AG10803 (cell line): Measurements from ENCODE around the gene RAX2.
"Not testable (repeated sequence)": the region's sequence is repeated elsewhere in the genome, so short reads cannot be mapped to it uniquely, and the experiment has no call there.

Source experiments
- DNase-seq: peaks from one replicate; pipeline ENCODE4 v3.0.0; 2010; ENCODE audit warnings: low read depth
- H3K4me3 ChIP-seq: 2 replicates; pipeline ENCODE4 v1.5.1; 2011; ENCODE audit warnings: mild to moderate bottlenecking, low read length, control low read depth
- CTCF ChIP-seq: conservative IDR thresholded peaks from 2 replicates; pipeline ENCODE4 v1.5.1; 2011; ENCODE audit warnings: mild to moderate bottlenecking, low read length, control low read depth, inconsistent platforms

Gene RAX2

GRCh38 chr19:3769494-3769893, 2.5 kb downstream of the RAX2 start:
- DNase-seq, result no peak
- H3K4me3 ChIP-seq, result no peak overlapping the region
- no peak for TF ChIP-seq CTCF

- no peak overlapping the region for H3K4me3 ChIP-seq
- no peak for TF ChIP-seq CTCF
- no peak for DNase-seq
These were observed 3.3 kb downstream of the RAX2 start for GRCh38 chr19:3768748-3769099.

- DNase-seq, result no peak
- no peak overlapping the region for H3K4me3 ChIP-seq
- TF ChIP-seq CTCF, result no peak
These were observed 3.8 kb downstream of the RAX2 start for GRCh38 chr19:3768015-3768747.

GRCh38 chr19:3767050-3767449, 5.0 kb downstream of the RAX2 start:
- H3K4me3 ChIP-seq, result no peak overlapping the region
- no peak for DNase-seq
- TF ChIP-seq CTCF, result no peak

- TF ChIP-seq CTCF, result no peak
These were observed 5.5 kb downstream of the RAX2 start for GRCh38 chr19:3766520-3766919.

GRCh38 chr19:3765757-3766156, 6.3 kb downstream of the RAX2 start:
- peak; percentile 6 for DNase-seq

More at GRCh38 chr19:3766520-3766919, 5.5 kb downstream of the RAX2 start:
- no peak overlapping the region for H3K4me3 ChIP-seq
- no peak for DNase-seq

GRCh38 chr19:3765121-3765520, 6.9 kb downstream of the RAX2 start:
- no peak for TF ChIP-seq CTCF
- no peak overlapping the region for H3K4me3 ChIP-seq
- no peak for DNase-seq

More at GRCh38 chr19:3765757-3766156, 6.3 kb downstream of the RAX2 start:
- not testable (repeated sequence) for H3K4me3 ChIP-seq
